PC-9 (cell line): ENCODE data around the gene GMPPB. TPM values are rescaled to one million over a fixed set of nuclear protein-coding genes. Genes with fewer than 3 reads are reported as not detected.

Experiments used
- BruUV-seq: library from RNA; stranded (reverse); fragments of 400-500 nt; replicated peaks from 2 replicates; lab custom pipeline; 2021; lab: Mats Ljungman, UMichigan
- CTCF ChIA-PET: fragments of 300-600 bp; sonication (Branson Sonifier 250); formaldehyde crosslinking; loops from one replicate; lab custom pipeline; 2022; ENCODE audit warnings: antibody characterized with exemption; lab: Charles Lee
- POLR2A ChIA-PET: fragments of 300-600 bp; sonication (Branson Sonifier 250); formaldehyde crosslinking; loops from one replicate; lab custom pipeline; 2022; ENCODE audit warnings: antibody characterized with exemption; ENCODE audit not compliant: unreplicated experiment; lab: Charles Lee
- DNase-seq, 2 experiments: peaks; one replicate each; pipeline versions ENCODE4 v3.0.0 to v3.0.0-alpha.2; 2015 to 2022; ENCODE audit warnings: mixed read lengths in 1 of 2
- H2AFZ ChIP-seq: fragments of 200-600 bp; sonication (generic); 2 replicates; pipeline ENCODE4 v1.8.1; 2017; ENCODE audit warnings: antibody characterized with exemption
- H3F3A ChIP-seq: fragments of 200-600 bp; sonication (generic); 2 replicates; pipeline ENCODE4 v1.8.1; 2017; ENCODE audit warnings: antibody characterized with exemption, mild to moderate bottlenecking, low read depth; ENCODE audit not compliant: insufficient read depth
- H3K27ac ChIP-seq: fragments of 200-600 bp; sonication (generic); 2 replicates; pipeline ENCODE4 v1.6.1; 2016; ENCODE audit warnings: mixed run types
- H3K27me3 ChIP-seq: fragments of 200-600 bp; sonication (generic); 2 replicates; pipeline ENCODE4 v1.6.1; 2016; ENCODE audit warnings: low read depth, mixed run types; ENCODE audit not compliant: insufficient read depth
- H3K36me3 ChIP-seq: fragments of 200-600 bp; sonication (generic); 2 replicates; pipeline ENCODE4 v1.6.1; 2016; ENCODE audit warnings: low read depth, mixed run types
- H3K4me1 ChIP-seq: fragments of 200-600 bp; sonication (generic); replicated peaks from 2 replicates; pipeline ENCODE4 v1.6.1; 2016; ENCODE audit warnings: mixed run types; ENCODE audit not compliant: insufficient read depth
- H3K4me2 ChIP-seq: fragments of 200-600 bp; sonication (generic); 2 replicates; pipeline ENCODE4 v1.6.1; 2017; ENCODE audit warnings: mixed run types
- H3K4me3 ChIP-seq: fragments of 200-600 bp; sonication (generic); 2 replicates; pipeline ENCODE4 v1.6.1; 2016; ENCODE audit warnings: mixed run types
- H3K79me2 ChIP-seq: fragments of 200-600 bp; sonication (generic); 2 replicates; pipeline ENCODE4 v1.6.1; 2017; ENCODE audit warnings: low read depth, mixed run types
- H3K9me2 ChIP-seq: fragments of 200-600 bp; sonication (generic); 2 replicates; pipeline ENCODE4 v1.8.1; 2017; ENCODE audit warnings: mild to moderate bottlenecking; ENCODE audit not compliant: insufficient read depth
- H3K9me3 ChIP-seq: fragments of 200-600 bp; sonication (generic); 2 replicates; pipeline ENCODE4 v1.8.1; 2016; ENCODE audit warnings: low read depth; ENCODE audit not compliant: insufficient read depth
- H4K20me1 ChIP-seq: fragments of 200-600 bp; sonication (generic); 2 replicates; pipeline ENCODE4 v1.8.1; 2017; ENCODE audit not compliant: insufficient read depth
- CTCF ChIP-seq: fragments of 200-600 bp; sonication (generic); conservative IDR thresholded peaks from 2 replicates; pipeline ENCODE4 v1.6.1; 2017; ENCODE audit warnings: mixed run types, antibody characterized with exemption, mild to moderate bottlenecking, moderate library complexity
- EZH2 ChIP-seq: fragments of 200-600 bp; sonication (generic); IDR thresholded peaks from 2 replicates; pipeline ENCODE4 v1.8.0; 2017; ENCODE audit warnings: antibody characterized with exemption, low read depth
- intact Hi-C: fragments of 100-400 bp; cut with micrococcal nuclease; formaldehyde crosslinking; loops from one replicate; pipeline ENCODE4 v1.10.0; 2022; ENCODE audit not compliant: unreplicated experiment
- total RNA-seq: library from RNA; stranded (reverse); gene quantifications from 2 replicates; pipeline ENCODE4 v1.2.3, GENCODE V29; 2021

Gene GMPPB
- total RNA-seq, 1 experiment from 2014 or later = 20.4 TPM

GRCh38 chr3:49716169-49716568, 7.6 kb downstream of the GMPPB start:
- H3K27me3 ChIP-seq = no peaks in the 10 kb centered on the region
- no peak overlapping the region for H3K27ac ChIP-seq
- no peaks in the 10 kb centered on the region for H3K9me2 ChIP-seq
- ChIA-PET CTCF (no interaction called here), POLR2A (no interaction called here)
- no peaks in the 10 kb centered on the region; the same call in 1 of the 2 replicates for H3F3A ChIP-seq
- no peaks in the 10 kb centered on the region for H3K36me3 ChIP-seq
- no peaks in the 10 kb centered on the region for H3K79me2 ChIP-seq
- no peak overlapping the region for H2AFZ ChIP-seq
- no peak overlapping the region for H3K4me2 ChIP-seq
- BruUV-seq = no TSS peak
- no peaks in the 10 kb centered on the region for H4K20me1 ChIP-seq
- TF ChIP-seq CTCF (no peak), EZH2 (no peak)
- H3K4me3 ChIP-seq = no peak overlapping the region
- no peak for DNase-seq
- no peaks in the 10 kb centered on the region for H3K4me1 ChIP-seq
- intact Hi-C loops = loop anchor here (10.0 kb wide), 1 partner anchor 389 kb away; no protein-coding TSS in a partner anchor
- no peaks in the 10 kb centered on the region for H3K9me3 ChIP-seq

- Histone ChIP-seq H3K4me1 (no peaks in the 10 kb centered on the region), H3K4me2 (no peak overlapping the region), H3F3A (peaks cover under 1% of the 10 kb centered on the region; the same call in 1 of the 2 replicates), H3K9me3 (no peaks in the 10 kb centered on the region), H3K4me3 (no peak overlapping the region), H3K36me3 (no peaks in the 10 kb centered on the region), H2AFZ (no peak overlapping the region), H3K79me2 (no peaks in the 10 kb centered on the region), H3K27ac (no peak overlapping the region), H3K27me3 (no peaks in the 10 kb centered on the region), H3K9me2 (no peaks in the 10 kb centered on the region), H4K20me1 (no peaks in the 10 kb centered on the region)
- DNase-seq = no peak
- TF ChIP-seq CTCF (no peak), EZH2 (no peak)
- POLR2A ChIA-PET = no interaction called here
- BruUV-seq = no TSS peak
- intact Hi-C loops = loop anchor here (10.0 kb wide), 1 partner anchor 389 kb away; no protein-coding TSS in a partner anchor
- CTCF ChIA-PET = no interaction called here
Measured at GRCh38 chr3:49715611-49716121, 8.1 kb downstream of the GMPPB start.

- Histone ChIP-seq H3K4me1 (no peaks in the 10 kb centered on the region), H3K36me3 (no peaks in the 10 kb centered on the region), H3K9me3 (no peaks in the 10 kb centered on the region), H3K27ac (no peak overlapping the region), H3K27me3 (no peaks in the 10 kb centered on the region), H2AFZ (no peak overlapping the region), H3K4me3 (no peak overlapping the region), H3K79me2 (no peaks in the 10 kb centered on the region), H3K4me2 (no peak overlapping the region), H4K20me1 (no peaks in the 10 kb centered on the region), H3F3A (peaks cover 8% of the 10 kb centered on the region; the same call in 1 of the 2 replicates), H3K9me2 (no peaks in the 10 kb centered on the region)
- no peak for DNase-seq
- POLR2A ChIA-PET = no interaction called here
- TF ChIP-seq CTCF (no peak), EZH2 (no peak)
- CTCF ChIA-PET = no interaction called here
- no TSS peak for BruUV-seq
- intact Hi-C loops = loop anchor here (10.0 kb wide), 1 partner anchor 390 kb away; no protein-coding TSS in a partner anchor
Measured at GRCh38 chr3:49714728-49715550, 8.8 kb downstream of the GMPPB start.
